GM23248 (cell line): Measurements from ENCODE around the gene USP53.

Experiments
- EZH2 ChIP-seq: fragments of 200-600 bp; sonication (generic); IDR thresholded peaks from 2 replicates; pipeline ENCODE4 v1.6.1; 2018; ENCODE audit warnings: antibody characterized with exemption, mild to moderate bottlenecking; ENCODE audit not compliant: insufficient read depth, poor library complexity, severe bottlenecking
- EZH2phosphoT487 ChIP-seq: fragments of 200-600 bp; sonication (generic); IDR thresholded peaks from 2 replicates; pipeline ENCODE4 v1.6.1; 2018; ENCODE audit warnings: antibody characterized with exemption, moderate library complexity, mild to moderate bottlenecking, low read depth; ENCODE audit not compliant: insufficient read depth

GRCh38 chr4:119232286-119232685 is 19.8 kb downstream of the USP53 start:
- TF ChIP-seq EZH2phosphoT487 (no peak), EZH2 (no peak)
